Panc1 (cell line): ENCODE results near the gene SLC66A2. TPM values are rescaled to one million over a fixed set of nuclear protein-coding genes. Genes with fewer than 3 reads are reported as not detected.

Source experiments
- ATAC-seq: fragments of 200-7000 bp; cut with Tn5 transposase; 2 replicates; pipeline ENCODE4 v1.9.1; 2020; ENCODE audit warnings: mild to moderate bottlenecking, moderate library complexity
- BruUV-seq: library from RNA; stranded (reverse); fragments of 400-500 nt; replicated peaks from 2 replicates; lab custom pipeline; 2021; lab: Mats Ljungman, UMichigan
- CTCF ChIA-PET: fragments of 300-600 bp; sonication (Branson Sonifier 250); formaldehyde crosslinking; loops from one replicate; lab custom pipeline; 2022; ENCODE audit warnings: antibody characterized with exemption; lab: Charles Lee
- POLR2A ChIA-PET: fragments of 300-600 bp; sonication (Branson Sonifier 250); formaldehyde crosslinking; loops from one replicate; lab custom pipeline; 2022; ENCODE audit warnings: antibody characterized with exemption; lab: Charles Lee
- DNase-seq: peaks from one replicate; pipeline ENCODE4 v3.0.0-alpha.2; 2010; ENCODE audit warnings: low read depth, low spot score
- H3K27ac ChIP-seq: 2 replicates; pipeline ENCODE4 v1.5.1; 2011; ENCODE audit warnings: mild to moderate bottlenecking, low read length, inconsistent platforms
- H3K27me3 ChIP-seq: fragments of 200-500 bp; sonication (Bioruptor generic); 2 replicates; pipeline ENCODE4 v1.6.0; 2014; ENCODE audit warnings: low read length, inconsistent platforms; ENCODE audit not compliant: control insufficient read depth, insufficient read depth
- H3K36me3 ChIP-seq: fragments of 200-500 bp; sonication (Bioruptor generic); 2 replicates; pipeline ENCODE4 v1.5.1; 2014; ENCODE audit warnings: inconsistent platforms, mild to moderate bottlenecking, low read length, moderate library complexity; ENCODE audit not compliant: control insufficient read depth, insufficient read depth
- H3K4me1 ChIP-seq: 2 replicates; pipeline ENCODE4 v1.5.1; 2011; ENCODE audit warnings: inconsistent platforms, mild to moderate bottlenecking, low read length, moderate library complexity; ENCODE audit not compliant: control insufficient read depth, insufficient read depth
- H3K4me3 ChIP-seq, 2 experiments: 2 replicates each; pipeline ENCODE4 v1.5.1; 2011 to 2012; ENCODE audit warnings: low read depth in 2 of 2, low read length in 2 of 2, mild to moderate bottlenecking in 2 of 2, inconsistent platforms in 1 of 2, moderate library complexity in 1 of 2
- H3K9me3 ChIP-seq: fragments of 200-500 bp; sonication (Bioruptor generic); 2 replicates; pipeline ENCODE4 v1.5.1; 2014; ENCODE audit warnings: low read depth, mild to moderate bottlenecking, inconsistent platforms, low read length, moderate library complexity; ENCODE audit not compliant: control insufficient read depth, insufficient read depth
- POLR2AphosphoS5 ChIP-seq: IDR thresholded peaks from 2 replicates; pipeline ENCODE4 v1.6.1; 2012; ENCODE audit warnings: mild to moderate bottlenecking, low read depth, low read length, moderate library complexity
- SIN3A ChIP-seq: IDR thresholded peaks from 2 replicates; pipeline ENCODE4 v1.6.1; 2012; ENCODE audit warnings: low read depth, mild to moderate bottlenecking, low read length, moderate library complexity, borderline replicate concordance; ENCODE audit not compliant: insufficient read depth
- TCF7L2 ChIP-seq: IDR thresholded peaks from 2 replicates; pipeline ENCODE4 v1.6.1; 2011; ENCODE audit warnings: mild to moderate bottlenecking, low read depth, low read length, inconsistent platforms
- in situ Hi-C: cut with HindIII; loops from 2 replicates; pipeline ENCODE4 v1.10.0; 2016; ENCODE audit warnings: low sequenced_read_pairs, low pct_unique_long_range_greater_than_20kb
- intact Hi-C: fragments of 100-400 bp; cut with micrococcal nuclease; formaldehyde crosslinking; loops from one replicate; pipeline ENCODE4 v1.10.0; 2022; ENCODE audit not compliant: unreplicated experiment
- total RNA-seq: library from RNA; stranded (reverse); gene quantifications from one replicate; pipeline ENCODE4 v1.2.1, GENCODE V29; 2021; ENCODE audit not compliant: unreplicated experiment
- TF ChIP-seq, protein P1 (sequence below): fragments of 450-650 bp; IDR thresholded peaks from 2 replicates; pipeline ENCODE4 v1.5.1; 2017; ENCODE audit warnings: mild to moderate bottlenecking
- TF ChIP-seq, protein P2 (sequence below), 2 experiments: IDR thresholded peaks; 2 replicates each; pipeline ENCODE4 v1.6.1; 2011 to 2012; ENCODE audit warnings: low read depth in 2 of 2, control low read depth in 1 of 2, low read length in 1 of 2, mild to moderate bottlenecking in 1 of 2, moderate library complexity in 1 of 2; ENCODE audit not compliant: insufficient read depth in 1 of 2

The SLC66A2 gene
- total RNA-seq, 1 experiment from 2014 or later = 92.5 TPM

- intact Hi-C loops (no loop called here), in situ Hi-C loops (no loop called here)
- POLR2A ChIA-PET = no interaction called here
- Histone ChIP-seq H3K4me1 (no peaks in the 10 kb centered on the region), H3K27ac (no peak overlapping the region), H3K9me3 (peaks cover 27% of the 10 kb centered on the region), H3K4me3 (no peak overlapping the region), H3K36me3 (no peaks in the 10 kb centered on the region), H3K27me3 (no peaks in the 10 kb centered on the region)
- no TSS peak for BruUV-seq
- TF ChIP-seq SIN3A (no peak), POLR2AphosphoS5 (no peak)
- TF ChIP-seq, protein P1, sequence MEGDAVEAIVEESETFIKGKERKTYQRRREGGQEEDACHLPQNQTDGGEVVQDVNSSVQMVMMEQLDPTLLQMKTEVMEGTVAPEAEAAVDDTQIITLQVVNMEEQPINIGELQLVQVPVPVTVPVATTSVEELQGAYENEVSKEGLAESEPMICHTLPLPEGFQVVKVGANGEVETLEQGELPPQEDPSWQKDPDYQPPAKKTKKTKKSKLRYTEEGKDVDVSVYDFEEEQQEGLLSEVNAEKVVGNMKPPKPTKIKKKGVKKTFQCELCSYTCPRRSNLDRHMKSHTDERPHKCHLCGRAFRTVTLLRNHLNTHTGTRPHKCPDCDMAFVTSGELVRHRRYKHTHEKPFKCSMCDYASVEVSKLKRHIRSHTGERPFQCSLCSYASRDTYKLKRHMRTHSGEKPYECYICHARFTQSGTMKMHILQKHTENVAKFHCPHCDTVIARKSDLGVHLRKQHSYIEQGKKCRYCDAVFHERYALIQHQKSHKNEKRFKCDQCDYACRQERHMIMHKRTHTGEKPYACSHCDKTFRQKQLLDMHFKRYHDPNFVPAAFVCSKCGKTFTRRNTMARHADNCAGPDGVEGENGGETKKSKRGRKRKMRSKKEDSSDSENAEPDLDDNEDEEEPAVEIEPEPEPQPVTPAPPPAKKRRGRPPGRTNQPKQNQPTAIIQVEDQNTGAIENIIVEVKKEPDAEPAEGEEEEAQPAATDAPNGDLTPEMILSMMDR = no peak
- ATAC-seq (no peak), DNase-seq (no peak)
- CTCF ChIA-PET = no interaction called here
These were observed 50.6 kb downstream of the SLC66A2 start for GRCh38 chr18:79900610-79901570.

DNA sequence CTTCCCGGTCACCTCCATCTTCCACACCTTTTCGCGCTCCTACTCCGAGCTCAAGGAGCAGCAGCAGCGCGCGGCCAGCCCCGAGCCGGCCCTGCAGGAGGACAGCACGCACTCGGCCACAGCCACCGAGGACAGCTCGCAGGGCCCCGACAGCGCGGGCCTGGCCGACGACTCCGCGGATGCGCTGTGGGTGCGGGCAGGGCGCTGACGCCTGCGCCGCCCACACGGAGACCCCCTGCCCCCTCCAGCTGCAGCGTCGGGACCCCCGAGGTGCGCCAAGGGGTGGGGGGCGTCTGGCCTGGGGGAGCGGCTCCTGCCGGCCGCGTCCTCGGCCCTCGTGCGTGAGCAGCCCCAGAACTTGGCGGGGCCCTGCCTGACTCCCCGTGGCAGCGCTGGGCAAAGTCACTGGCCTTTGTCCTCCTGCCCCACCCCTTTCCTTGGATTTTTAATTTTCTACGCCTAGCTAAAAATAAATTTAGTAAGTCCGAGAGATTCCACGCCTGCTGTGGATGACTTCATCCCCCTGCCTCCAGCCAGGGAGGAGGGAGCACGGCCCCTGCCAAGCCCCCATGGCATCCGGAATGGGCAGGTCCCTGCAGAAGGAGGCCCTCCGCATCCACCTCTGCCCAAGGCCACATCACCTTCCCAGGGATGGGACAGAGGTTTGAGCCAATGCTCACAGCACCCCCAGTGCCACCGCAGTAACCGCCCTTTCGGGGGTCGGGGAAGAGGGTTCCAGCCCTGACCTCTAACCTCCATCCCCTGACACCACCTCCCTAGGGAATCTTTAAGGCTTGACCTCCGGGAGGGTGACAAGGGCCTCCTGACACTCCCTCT, 51.6 kb downstream of the SLC66A2 start:
- no peaks in the 10 kb centered on the region for H3K27me3 ChIP-seq
- CTCF ChIA-PET = no interaction called here
- no peak overlapping the region for H3K27ac ChIP-seq
- intact Hi-C loops = no loop called here
- no peaks in the 10 kb centered on the region for H3K4me1 ChIP-seq
- peaks cover 29% of the 10 kb centered on the region for H3K9me3 ChIP-seq
- no peak overlapping the region for H3K4me3 ChIP-seq
- no peak for DNase-seq
- TF ChIP-seq SIN3A (no peak), TCF7L2 (no peak), POLR2AphosphoS5 (no peak)
- TF ChIP-seq, protein P1 = no peak
- TF ChIP-seq, protein P2, sequence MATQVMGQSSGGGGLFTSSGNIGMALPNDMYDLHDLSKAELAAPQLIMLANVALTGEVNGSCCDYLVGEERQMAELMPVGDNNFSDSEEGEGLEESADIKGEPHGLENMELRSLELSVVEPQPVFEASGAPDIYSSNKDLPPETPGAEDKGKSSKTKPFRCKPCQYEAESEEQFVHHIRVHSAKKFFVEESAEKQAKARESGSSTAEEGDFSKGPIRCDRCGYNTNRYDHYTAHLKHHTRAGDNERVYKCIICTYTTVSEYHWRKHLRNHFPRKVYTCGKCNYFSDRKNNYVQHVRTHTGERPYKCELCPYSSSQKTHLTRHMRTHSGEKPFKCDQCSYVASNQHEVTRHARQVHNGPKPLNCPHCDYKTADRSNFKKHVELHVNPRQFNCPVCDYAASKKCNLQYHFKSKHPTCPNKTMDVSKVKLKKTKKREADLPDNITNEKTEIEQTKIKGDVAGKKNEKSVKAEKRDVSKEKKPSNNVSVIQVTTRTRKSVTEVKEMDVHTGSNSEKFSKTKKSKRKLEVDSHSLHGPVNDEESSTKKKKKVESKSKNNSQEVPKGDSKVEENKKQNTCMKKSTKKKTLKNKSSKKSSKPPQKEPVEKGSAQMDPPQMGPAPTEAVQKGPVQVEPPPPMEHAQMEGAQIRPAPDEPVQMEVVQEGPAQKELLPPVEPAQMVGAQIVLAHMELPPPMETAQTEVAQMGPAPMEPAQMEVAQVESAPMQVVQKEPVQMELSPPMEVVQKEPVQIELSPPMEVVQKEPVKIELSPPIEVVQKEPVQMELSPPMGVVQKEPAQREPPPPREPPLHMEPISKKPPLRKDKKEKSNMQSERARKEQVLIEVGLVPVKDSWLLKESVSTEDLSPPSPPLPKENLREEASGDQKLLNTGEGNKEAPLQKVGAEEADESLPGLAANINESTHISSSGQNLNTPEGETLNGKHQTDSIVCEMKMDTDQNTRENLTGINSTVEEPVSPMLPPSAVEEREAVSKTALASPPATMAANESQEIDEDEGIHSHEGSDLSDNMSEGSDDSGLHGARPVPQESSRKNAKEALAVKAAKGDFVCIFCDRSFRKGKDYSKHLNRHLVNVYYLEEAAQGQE (IDR thresholded peaks at IDR 0.05; ENCODE audit: insufficient read depth in 1 of 2, low read depth in 2 of 2, low read length in 1 of 2) = no peak
- H3K36me3 ChIP-seq = no peaks in the 10 kb centered on the region
- BruUV-seq = no TSS peak
- in situ Hi-C loops = no loop called here
- POLR2A ChIA-PET = no interaction called here
- ATAC-seq = no peak
